Cortex of kidney (tissue), 1 donor: ENCODE measurements around the gene ZNF74.
"Not testable (repeated sequence)": the region's sequence is repeated elsewhere in the genome, so short reads cannot be mapped to it uniquely, and the experiment has no call there.

Experiments used
- DNase-seq: peaks from one replicate; lab custom pipeline; 2025; lab: John Stamatoyannopoulos, UW

The ZNF74 gene

DNA sequence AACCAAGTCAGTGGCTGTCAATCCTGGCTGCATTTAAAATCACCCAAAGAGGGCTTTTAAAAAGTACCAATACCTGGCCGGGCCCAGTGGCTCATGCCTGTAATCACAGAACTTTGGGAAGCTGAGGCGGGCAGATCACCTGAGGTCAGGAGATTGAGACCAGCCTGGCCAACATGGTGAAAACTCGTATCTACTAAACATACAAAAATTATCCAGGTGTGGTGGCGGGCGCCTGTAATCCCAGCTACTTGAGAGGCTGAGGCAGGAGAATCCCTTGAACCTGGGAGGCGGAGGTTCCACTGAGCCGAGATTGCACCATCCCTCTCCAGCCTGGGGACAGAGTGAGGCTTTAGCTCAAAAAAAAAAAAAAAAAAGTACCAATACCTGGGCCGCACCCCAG lies 17.7 kb upstream of the ZNF74 start:
- not testable (repeated sequence) for DNase-seq

DNA sequence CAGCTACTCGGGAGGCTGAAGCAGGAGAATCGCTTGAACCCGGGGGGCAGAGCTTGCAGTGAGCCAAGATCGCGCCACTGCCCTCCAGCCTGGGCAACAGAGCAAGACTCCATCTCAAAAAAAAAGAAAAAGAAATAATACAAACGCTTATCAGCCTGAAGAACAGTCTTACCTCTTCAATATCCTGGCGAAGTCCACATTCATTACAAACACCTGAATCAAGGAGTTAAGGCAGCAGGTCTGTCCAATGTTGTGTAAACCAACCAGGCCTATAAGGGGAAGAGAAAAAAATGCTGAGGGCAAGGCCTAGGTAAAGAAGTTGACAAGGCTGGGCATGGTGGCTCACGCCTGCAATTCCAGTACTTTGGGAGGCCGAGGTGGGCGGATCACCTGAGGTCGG lies 17.0 kb upstream of the ZNF74 start:
- DNase-seq, result not testable (repeated sequence)

- no peak for DNase-seq
Observed at GRCh38 chr22:20378110-20378509, 15.8 kb upstream of the ZNF74 start.

DNA sequence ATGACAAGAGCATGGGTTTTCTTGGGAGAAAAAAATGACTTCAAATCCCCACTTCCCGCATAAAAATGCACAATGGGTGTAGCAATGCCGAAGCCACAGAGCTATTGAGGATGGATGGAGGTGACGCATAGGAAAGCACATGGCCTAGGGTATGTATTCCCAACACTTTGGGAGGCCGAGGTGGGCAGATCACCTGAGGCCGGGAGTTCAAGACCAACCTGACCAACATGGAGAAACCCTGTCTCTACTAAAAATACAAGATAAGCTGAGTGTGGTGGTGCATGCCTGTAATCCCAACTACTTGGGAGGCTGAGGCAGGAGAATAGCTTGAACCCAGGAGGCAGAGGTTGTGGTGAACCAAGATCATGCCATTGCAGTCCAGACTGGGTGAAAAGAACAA lies 15.3 kb upstream of the ZNF74 start:
- DNase-seq, result not testable (repeated sequence)

DNA sequence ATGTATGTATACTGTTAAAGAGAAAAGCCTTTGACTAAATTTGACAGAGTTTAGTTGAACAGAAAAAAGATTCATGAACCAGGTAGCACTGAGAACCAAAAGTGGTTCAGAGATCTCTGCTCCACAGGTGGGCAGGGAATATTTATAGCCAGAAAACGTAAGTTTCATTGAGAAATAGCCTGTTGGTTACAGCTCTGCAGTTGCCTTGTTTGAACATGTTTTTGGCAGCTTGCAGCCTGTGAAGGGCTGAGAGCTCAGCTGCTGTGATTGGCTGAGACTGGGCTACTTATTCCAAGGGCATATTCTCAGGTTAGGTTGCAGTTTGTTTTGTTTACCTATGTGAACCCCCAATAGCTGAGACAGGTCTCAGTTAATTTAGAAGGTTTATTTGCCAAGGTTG lies 13.5 kb upstream of the ZNF74 start:
- no peak for DNase-seq

DNA sequence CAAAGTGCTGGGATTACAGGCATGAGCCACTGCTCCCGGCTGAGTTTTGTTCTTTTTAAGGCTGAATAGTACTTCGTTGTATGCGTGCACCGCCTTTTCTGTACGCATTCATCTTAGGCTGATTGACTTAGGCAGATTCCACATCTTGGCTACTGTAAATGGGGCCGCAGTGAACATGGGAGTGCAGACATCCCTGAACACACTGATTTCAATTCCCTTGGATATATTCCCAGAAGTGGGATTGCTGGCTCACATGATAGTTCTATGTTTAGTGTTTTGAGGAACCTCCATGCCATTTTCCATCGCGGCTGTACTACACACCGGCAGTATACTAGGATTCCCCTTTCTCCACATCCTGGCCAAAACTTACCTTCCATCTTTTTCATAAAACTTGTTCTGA lies 10.4 kb upstream of the ZNF74 start:
- DNase-seq, result no peak

DNA sequence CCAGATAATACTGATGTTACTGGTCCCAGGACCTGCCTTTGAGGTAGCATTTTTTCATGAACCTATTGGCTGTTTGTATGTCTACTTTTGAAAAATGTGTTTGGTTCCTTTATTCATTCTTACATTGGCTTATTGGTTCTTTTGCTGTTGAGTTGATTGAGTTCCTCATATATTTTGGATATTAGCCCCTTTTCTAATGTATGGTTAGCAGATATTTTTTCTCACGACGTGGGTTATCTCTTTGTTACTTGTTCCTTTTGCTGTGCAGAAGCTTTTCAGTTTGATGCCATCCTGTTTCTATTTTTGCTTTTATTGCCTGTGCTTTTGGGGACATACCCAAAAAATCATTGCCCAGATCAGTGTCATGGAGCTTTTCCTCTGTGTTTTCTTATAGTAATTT lies 9.8 kb upstream of the ZNF74 start:
- DNase-seq, result no peak

GRCh38 chr22:20384865-20385264 lies 9.1 kb upstream of the ZNF74 start:
- no peak for DNase-seq

GRCh38 chr22:20386336-20386735 lies 7.6 kb upstream of the ZNF74 start:
- no peak for DNase-seq

DNA sequence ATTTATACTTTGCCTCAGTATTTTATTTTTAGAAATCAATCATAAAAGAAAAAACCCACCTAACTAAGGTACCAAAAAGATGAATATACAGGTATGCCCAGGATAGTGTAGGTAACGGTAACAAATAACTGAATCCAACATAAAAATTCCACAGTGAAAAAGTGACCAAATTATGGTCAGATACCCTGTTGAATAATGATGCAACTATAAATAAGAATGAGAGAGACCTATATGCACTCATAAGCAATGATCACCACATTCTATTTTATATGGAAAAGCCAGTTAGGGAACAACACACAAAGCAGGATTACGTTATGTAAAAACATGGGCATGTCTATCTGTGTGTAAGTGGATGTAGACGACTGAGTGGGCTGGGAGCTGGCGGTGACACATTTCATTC lies 7.0 kb upstream of the ZNF74 start:
- no peak for DNase-seq

GRCh38 chr22:20388200-20388599 lies 5.8 kb upstream of the ZNF74 start:
- no peak for DNase-seq

DNA sequence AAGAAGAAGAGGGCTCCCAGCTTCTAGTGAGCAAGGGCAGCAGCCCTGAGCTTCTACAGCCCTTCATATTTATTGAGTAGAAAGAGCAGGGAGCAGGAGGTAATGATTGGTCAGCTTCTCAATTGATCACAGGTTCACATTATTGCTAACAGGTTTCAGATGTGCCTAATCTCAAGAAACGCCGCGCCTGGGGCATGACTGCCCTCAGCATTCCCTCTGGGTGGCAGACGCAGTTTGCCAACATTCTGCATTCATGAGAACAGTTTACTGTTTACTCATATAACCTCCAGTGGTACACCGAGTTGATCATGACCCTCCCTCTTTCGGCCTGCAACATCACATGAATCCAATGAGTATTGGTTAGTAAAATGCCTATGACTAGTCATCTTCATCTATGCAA lies 4.7 kb upstream of the ZNF74 start:
- DNase-seq, result no peak

DNA sequence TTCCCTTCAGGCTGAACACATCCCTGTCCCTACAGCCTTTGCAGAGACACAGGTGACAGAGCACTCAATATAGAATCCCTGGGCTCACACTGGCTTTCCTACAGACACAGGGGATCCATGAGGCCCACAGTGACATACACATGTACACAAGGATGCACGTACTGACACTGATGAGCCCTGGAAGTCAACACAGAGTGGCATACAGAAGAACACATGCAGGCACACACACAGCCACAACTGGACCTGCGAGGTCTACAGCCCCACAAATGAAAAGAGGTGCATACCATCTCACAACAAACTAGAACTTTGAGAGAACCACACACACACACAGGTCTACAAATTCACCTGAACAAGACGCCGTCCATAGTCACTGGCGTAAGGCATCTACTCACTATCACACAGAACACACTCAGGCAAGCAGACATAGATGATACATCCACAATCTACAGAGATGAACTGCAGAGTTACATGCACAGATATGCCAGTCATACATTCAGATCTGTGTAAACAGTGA lies 3.5 kb upstream of the ZNF74 start:
- DNase-seq, result no peak

GRCh38 chr22:20391222-20391621 lies 2.7 kb upstream of the ZNF74 start:
- DNase-seq, result no peak

DNA sequence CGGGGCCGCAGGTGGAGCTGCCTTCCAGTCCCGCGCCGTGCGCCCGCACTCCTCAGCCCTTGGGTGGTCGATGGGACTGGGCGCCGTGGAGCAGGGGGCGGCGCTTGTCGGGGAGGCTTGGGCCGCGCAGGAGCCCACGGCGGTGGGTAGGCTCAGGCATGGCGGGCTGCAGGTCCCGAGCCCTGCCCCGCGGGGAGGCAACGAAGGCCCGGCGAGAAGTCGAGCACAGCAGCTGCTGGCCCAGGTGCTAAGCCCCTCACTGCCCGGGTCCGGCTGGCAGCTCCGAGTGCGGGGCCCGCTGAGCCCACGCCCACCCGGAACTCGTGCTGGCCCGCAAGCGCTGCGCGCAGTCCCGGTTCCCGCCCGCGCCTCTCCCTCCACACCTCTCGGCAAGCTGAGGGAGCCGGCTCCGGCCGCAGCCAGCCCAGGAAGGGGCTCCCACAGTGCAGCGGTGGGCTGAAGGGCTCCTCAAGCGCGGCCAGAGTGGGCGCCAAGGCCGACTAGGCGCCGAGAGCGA lies 1.5 kb upstream of the ZNF74 start:
- not testable (repeated sequence) for DNase-seq

DNA sequence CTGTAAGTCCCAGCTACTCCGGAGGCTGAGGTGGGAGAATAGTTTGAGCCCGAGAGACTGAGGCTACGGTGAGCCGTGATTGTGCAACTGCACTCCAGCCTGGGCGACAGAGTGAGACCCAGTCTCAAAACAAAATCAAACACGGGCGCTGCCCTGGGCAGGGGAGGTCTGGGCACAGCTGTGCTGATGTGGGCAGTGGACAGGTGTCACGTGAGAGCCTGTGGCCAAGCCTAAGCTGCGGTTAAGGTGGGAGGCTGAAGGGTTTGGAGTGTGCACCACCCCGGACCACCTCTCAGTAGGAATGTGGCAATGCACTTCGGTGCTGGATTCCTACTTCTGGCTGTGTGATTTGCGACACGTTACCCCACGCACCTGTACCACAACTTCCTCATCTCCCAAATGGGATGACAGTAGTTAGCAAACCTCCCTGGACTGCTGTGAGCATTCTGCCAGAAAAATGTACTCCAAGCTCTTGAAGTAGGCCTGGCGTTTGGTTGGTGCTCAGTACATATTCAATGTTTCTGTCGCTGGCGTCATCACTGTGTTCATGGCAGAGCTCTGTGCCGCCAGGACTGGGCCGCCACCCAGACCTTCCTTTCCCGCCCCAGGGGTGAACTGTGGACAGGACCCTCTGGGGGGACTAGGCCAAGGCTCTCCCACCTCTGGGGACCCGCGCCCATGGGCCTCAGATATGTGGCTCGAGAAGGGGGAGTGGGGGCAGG lies 807 bp upstream of the ZNF74 start:
- no peak for DNase-seq

DNA sequence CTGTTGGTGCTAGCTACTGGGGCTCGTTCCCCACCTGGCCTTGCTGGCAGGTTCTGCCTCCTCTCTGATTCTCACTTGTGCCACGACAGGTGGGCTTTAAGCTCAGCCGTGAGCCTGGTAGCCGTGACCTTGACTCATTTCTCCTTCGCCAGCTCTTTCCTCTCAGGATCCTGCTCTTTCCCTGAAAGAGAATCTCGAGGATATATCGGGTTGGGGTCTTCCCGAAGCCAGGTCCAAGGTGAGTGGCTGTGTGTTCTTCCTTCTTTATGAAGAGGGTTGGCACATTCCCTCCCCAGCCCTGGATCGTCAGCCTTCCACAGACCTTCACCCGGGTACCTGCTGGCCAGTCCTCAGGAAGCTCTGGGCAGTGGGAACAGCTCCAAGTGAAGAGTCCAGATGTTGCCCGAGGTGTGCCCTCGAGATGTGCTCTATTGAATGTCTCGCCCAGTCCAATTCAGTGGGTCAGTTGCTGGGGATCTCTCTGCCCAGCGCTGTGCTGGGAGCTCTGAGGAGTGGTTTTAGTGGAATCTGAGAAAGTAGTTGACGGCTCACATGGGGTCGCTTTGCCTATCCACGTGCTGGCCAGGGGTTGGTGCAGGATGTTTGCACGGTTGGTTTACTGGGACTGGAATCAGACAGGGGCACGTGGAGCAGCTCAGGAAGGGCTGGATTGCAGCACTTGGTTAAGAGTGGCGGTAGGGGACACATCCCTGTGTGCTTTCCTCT lies 1.4 kb downstream of the ZNF74 start:
- DNase-seq, result no peak

DNA sequence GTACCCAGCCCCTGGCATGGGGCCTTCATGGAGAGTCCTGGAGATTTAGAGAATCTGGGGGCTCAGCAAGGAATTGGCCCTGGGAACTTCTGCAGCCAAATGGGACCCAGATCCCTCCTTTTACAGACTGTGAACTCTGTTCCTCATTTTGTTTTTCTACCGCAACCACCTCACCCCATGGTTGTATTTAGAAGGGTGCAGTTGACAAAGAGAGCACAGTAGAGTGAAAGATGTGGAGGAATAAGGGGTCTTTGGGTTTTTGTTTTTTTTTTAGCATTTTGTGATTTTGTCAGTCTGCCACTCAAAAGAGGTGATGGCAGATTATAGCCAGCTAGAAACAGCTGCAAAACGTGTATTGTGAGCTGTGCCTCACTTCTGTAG lies 1.9 kb downstream of the ZNF74 start:
- DNase-seq, result no peak

- DNase-seq, result no peak
Observed at GRCh38 chr22:20396639-20397038, 2.7 kb downstream of the ZNF74 start.

- DNase-seq, result no peak
Observed at GRCh38 chr22:20397498-20397897, 3.5 kb downstream of the ZNF74 start.

DNA sequence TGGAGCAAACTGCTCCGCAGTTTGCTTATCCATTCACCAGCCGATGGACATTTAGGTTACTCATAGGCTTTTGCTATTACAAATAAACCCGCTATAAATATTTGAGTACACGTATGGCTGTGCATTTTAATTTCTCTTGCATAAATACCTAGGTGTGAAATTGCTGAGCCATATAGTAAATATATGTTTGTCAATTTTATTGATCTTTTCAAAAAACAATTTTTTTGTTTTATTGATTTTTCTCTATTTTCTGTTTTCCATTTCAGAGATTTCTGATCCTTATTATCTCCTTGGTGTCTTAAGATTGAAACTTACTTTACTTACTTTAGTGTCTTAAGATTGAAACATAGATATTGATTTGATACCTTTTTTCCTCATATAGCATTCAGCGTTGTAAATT lies 4.5 kb downstream of the ZNF74 start:
- no peak for DNase-seq

GRCh38 chr22:20399866-20400605 lies 6.1 kb downstream of the ZNF74 start:
- no peak for DNase-seq
